ENCODE data around the gene SLC12A4. TPM values are rescaled to one million over a fixed set of nuclear protein-coding genes. Genes with fewer than 3 reads are reported as not detected.
"Not testable (repeated sequence)": the region's sequence is repeated elsewhere in the genome, so short reads cannot be mapped to it uniquely, and the experiment has no call there.

Gene SLC12A4
- total RNA-seq, 1 experiment from 2014 or later, result 107 TPM

- Mint-ChIP-seq H3K4me3 (ENCODE audit: unreplicated experiment) (no peak overlapping the region), H3K36me3 (ENCODE audit: insufficient read depth, unreplicated experiment) (no peaks in the 10 kb centered on the region), H3K27ac (ENCODE audit: low read depth, unreplicated experiment) (no peak overlapping the region), H3K4me1 (ENCODE audit: insufficient read depth, unreplicated experiment) (peaks cover 7% of the 10 kb centered on the region), H3K9me3 (ENCODE audit: unreplicated experiment) (no peaks in the 10 kb centered on the region), H3K27me3 (ENCODE audit: insufficient read depth, unreplicated experiment) (no peaks in the 10 kb centered on the region)
- no peak for DNase-seq (ENCODE audit: unreplicated experiment)
- CTCF ChIA-PET, result interaction anchor here (0.6 to 2.0 kb wide), 2 partner anchors 9 to 24 kb away, joined by 3 to 9 read pairs; no protein-coding TSS in a partner anchor
- BruUV-seq (replicated peaks), result no TSS peak
- no peak for TF ChIP-seq CTCF (IDR thresholded peaks at IDR 0.05; ENCODE audit: unreplicated experiment)
- intact Hi-C loops (cut with micrococcal nuclease), result no loop called here
- POLR2A ChIA-PET, result no interaction called here
Observed at GRCh38 chr16:68000450-68000849, 32.0 kb upstream of the SLC12A4 start.

GRCh38 chr16:67999985-68000384 is 31.5 kb upstream of the SLC12A4 start:
- ChIA-PET POLR2A (no interaction called here), CTCF (interaction anchor here (0.6 to 2.0 kb wide), 2 partner anchors 8 to 24 kb away, joined by 3 to 9 read pairs; no protein-coding TSS in a partner anchor)
- BruUV-seq (replicated peaks), result no TSS peak
- intact Hi-C loops (cut with micrococcal nuclease), result no loop called here
- Mint-ChIP-seq H3K9me3 (ENCODE audit: unreplicated experiment) (no peaks in the 10 kb centered on the region), H3K4me3 (ENCODE audit: unreplicated experiment) (no peak overlapping the region), H3K36me3 (ENCODE audit: insufficient read depth, unreplicated experiment) (no peaks in the 10 kb centered on the region), H3K27ac (ENCODE audit: low read depth, unreplicated experiment) (no peak overlapping the region), H3K27me3 (ENCODE audit: insufficient read depth, unreplicated experiment) (no peaks in the 10 kb centered on the region), H3K4me1 (ENCODE audit: insufficient read depth, unreplicated experiment) (peaks cover 5% of the 10 kb centered on the region)
- TF ChIP-seq CTCF (IDR thresholded peaks at IDR 0.05; ENCODE audit: unreplicated experiment), result no peak
- no peak for DNase-seq (ENCODE audit: unreplicated experiment)

GRCh38 chr16:67998779-67999688 is 30.6 kb upstream of the SLC12A4 start, which contains the start of gene DPEP2:
TSS of gene DPEP2 (minus strand) at chr16:67999484. CDS start at chr16:67993212, 6,272 bp downstream.
- H3K4me3 Mint-ChIP-seq (ENCODE audit: unreplicated experiment); H3K36me3 Mint-ChIP-seq (ENCODE audit: insufficient read depth, unreplicated experiment); intact Hi-C loops (cut with micrococcal nuclease); DNase-seq (ENCODE audit: unreplicated experiment); H3K27ac Mint-ChIP-seq (ENCODE audit: low read depth, unreplicated experiment); H3K27me3 Mint-ChIP-seq (ENCODE audit: insufficient read depth, unreplicated experiment); BruUV-seq (replicated peaks); H3K4me1 Mint-ChIP-seq (ENCODE audit: insufficient read depth, unreplicated experiment); H3K9me3 Mint-ChIP-seq (ENCODE audit: unreplicated experiment): not testable (repeated sequence)
- CTCF ChIA-PET, result interaction anchor here (0.6 to 1.3 kb wide), 4 partner anchors 13 to 259 kb away, joined by 3 to 4 read pairs (median 3); no protein-coding TSS in a partner anchor
- POLR2A ChIA-PET, result interaction anchor here (0.8 kb wide), 1 partner anchor 9 kb away, joined by 6 read pairs; no protein-coding TSS in a partner anchor

GRCh38 chr16:67998231-67998778 is 29.9 kb upstream of the SLC12A4 start:
- ChIA-PET POLR2A (interaction anchor here (0.8 to 0.9 kb wide), 2 partner anchors 10 to 23 kb away, joined by 3 to 6 read pairs; no protein-coding TSS in a partner anchor), CTCF (interaction anchor here (1.3 kb wide), 1 partner anchor 66 kb away, joined by 4 read pairs; no protein-coding TSS in a partner anchor)
- BruUV-seq (replicated peaks); DNase-seq (ENCODE audit: unreplicated experiment); H3K36me3 Mint-ChIP-seq (ENCODE audit: insufficient read depth, unreplicated experiment); H3K9me3 Mint-ChIP-seq (ENCODE audit: unreplicated experiment); H3K27ac Mint-ChIP-seq (ENCODE audit: low read depth, unreplicated experiment); H3K4me3 Mint-ChIP-seq (ENCODE audit: unreplicated experiment); intact Hi-C loops (cut with micrococcal nuclease); H3K4me1 Mint-ChIP-seq (ENCODE audit: insufficient read depth, unreplicated experiment); H3K27me3 Mint-ChIP-seq (ENCODE audit: insufficient read depth, unreplicated experiment): not testable (repeated sequence)

GRCh38 chr16:67996666-67997065 is 28.2 kb upstream of the SLC12A4 start:
- TF ChIP-seq CTCF (IDR thresholded peaks at IDR 0.05; ENCODE audit: unreplicated experiment), result no peak
- H3K4me3 Mint-ChIP-seq (ENCODE audit: unreplicated experiment), result no peak overlapping the region
- intact Hi-C loops (cut with micrococcal nuclease), result no loop called here
- no TSS peak for BruUV-seq (replicated peaks)
- no peak for DNase-seq (ENCODE audit: unreplicated experiment)
- H3K27me3 Mint-ChIP-seq (ENCODE audit: insufficient read depth, unreplicated experiment), result no peaks in the 10 kb centered on the region
- H3K27ac Mint-ChIP-seq (ENCODE audit: low read depth, unreplicated experiment), result no peak overlapping the region
- H3K9me3 Mint-ChIP-seq (ENCODE audit: unreplicated experiment), result no peaks in the 10 kb centered on the region
- H3K36me3 Mint-ChIP-seq (ENCODE audit: insufficient read depth, unreplicated experiment), result no peaks in the 10 kb centered on the region
- ChIA-PET POLR2A (no interaction called here), CTCF (no interaction called here)
- peaks cover 5% of the 10 kb centered on the region for H3K4me1 Mint-ChIP-seq (ENCODE audit: insufficient read depth, unreplicated experiment)

Data from MCF 10A (cell line).